ENCODE data around the gene SP5.
A peak's percentile ranks its signal among the peaks of the same experiment; 100 is the strongest.
"Not testable (repeated sequence)": the region's sequence is repeated elsewhere in the genome, so short reads cannot be mapped to it uniquely, and the experiment has no call there.

The SP5 gene

GRCh38 chr2:170739048-170739447 is 23.9 kb downstream of the SP5 start:
- peak; percentile 65 for DNase-seq (ENCODE audit: low read depth)

GRCh38 chr2:170739507-170740046 is 24.4 kb downstream of the SP5 start:
- DNase-seq (ENCODE audit: low read depth): no peak

- no peak for DNase-seq (ENCODE audit: low read depth)
Measured at GRCh38 chr2:170740660-170741059, 25.5 kb downstream of the SP5 start.

GRCh38 chr2:170742000-170742399 is 26.9 kb downstream of the SP5 start:
- no peak for DNase-seq (ENCODE audit: low read depth)

- no peak for DNase-seq (ENCODE audit: low read depth)
Measured at GRCh38 chr2:170742896-170743529, 27.9 kb downstream of the SP5 start.

GRCh38 chr2:170743530-170744239 is 28.5 kb downstream of the SP5 start:
- DNase-seq (ENCODE audit: low read depth): no peak

GRCh38 chr2:170744248-170745002 is 29.3 kb downstream of the SP5 start:
- no peak for DNase-seq (ENCODE audit: low read depth)

GRCh38 chr2:170745305-170745704 is 30.2 kb downstream of the SP5 start:
- DNase-seq (ENCODE audit: low read depth): no peak

GRCh38 chr2:170747921-170748320 is 32.8 kb downstream of the SP5 start:
- no peak for DNase-seq (ENCODE audit: low read depth)

GRCh38 chr2:170751555-170751954 is 36.4 kb downstream of the SP5 start:
- DNase-seq (ENCODE audit: low read depth): not testable (repeated sequence)

- no peak for DNase-seq (ENCODE audit: low read depth)
Measured at GRCh38 chr2:170761572-170761971, 46.4 kb downstream of the SP5 start.

- DNase-seq (ENCODE audit: low read depth): no peak
Measured at GRCh38 chr2:170762760-170763159, 47.6 kb downstream of the SP5 start.

- DNase-seq (ENCODE audit: low read depth): no peak
Measured at GRCh38 chr2:170763232-170763631, 48.1 kb downstream of the SP5 start.

- DNase-seq (ENCODE audit: low read depth): no peak
Measured at GRCh38 chr2:170764880-170765261, 49.7 kb downstream of the SP5 start.

GRCh38 chr2:170766693-170767092 is 51.6 kb downstream of the SP5 start:
- no peak for DNase-seq (ENCODE audit: low read depth)
